ENCODE results near the gene CTNNA3.

Gene CTNNA3

DNA sequence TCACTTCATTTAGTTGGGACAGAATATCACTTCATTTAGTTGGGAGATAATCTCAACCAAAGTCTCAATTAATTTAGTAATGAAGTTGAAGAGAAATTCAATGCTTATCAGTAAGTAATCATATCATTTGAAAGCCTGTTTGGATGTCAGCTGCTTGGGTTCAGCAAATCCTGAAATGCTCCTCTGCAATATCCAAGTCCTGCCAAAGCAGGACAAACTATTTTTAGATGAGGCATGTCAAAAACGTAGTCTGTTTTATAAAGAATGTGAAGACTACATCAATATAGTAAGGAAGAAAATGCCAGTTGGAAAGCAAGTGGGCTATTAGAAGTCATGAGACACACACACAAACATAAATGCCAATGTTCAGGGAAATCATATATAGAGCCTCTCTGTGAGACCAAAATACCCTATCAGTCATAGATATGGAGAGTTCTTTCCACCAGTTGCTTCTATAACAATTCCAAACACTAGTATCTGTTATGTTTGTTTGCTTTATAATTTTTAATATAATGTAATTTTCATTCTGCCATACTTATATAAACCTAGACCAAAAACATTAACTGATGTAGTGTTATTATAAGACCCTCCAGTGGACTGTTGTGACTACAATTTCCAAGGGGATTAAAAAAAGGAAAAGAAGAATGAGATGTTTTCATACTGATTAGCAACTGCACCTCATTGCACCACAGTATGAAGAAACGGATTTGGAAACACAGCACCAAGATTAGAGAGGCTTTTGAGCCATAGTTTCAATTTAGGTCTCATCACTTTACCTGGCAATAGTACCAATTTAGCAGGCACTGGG, 609.5 kb downstream of the CTNNA3 start:
- no peaks in the 10 kb centered on the region for H3K4me1 ChIP-seq (ENCODE audit: control insufficient read depth, insufficient read depth, low read length)
- no peak overlapping the region for H3K4me2 ChIP-seq (ENCODE audit: low read length)
- H3K9me3 ChIP-seq (replicated peaks; ENCODE audit: low read length): no peaks in the 10 kb centered on the region
- no peaks in the 10 kb centered on the region for H3K36me3 ChIP-seq (ENCODE audit: insufficient read depth, low read length)
- H3K27me3 ChIP-seq (ENCODE audit: control insufficient read depth, insufficient read depth, low read length): no peaks in the 10 kb centered on the region
- no peak overlapping the region for H3K9ac ChIP-seq (ENCODE audit: low read depth, low read length)
- H3K4me3 ChIP-seq (ENCODE audit: low read length): no peak overlapping the region

GRCh38 chr10:67079126-67079525, 616.9 kb downstream of the CTNNA3 start:
- no peak overlapping the region for H3K4me2 ChIP-seq (ENCODE audit: low read length)
- no peak overlapping the region for H3K4me3 ChIP-seq (ENCODE audit: low read length)
- no peaks in the 10 kb centered on the region for H3K36me3 ChIP-seq (ENCODE audit: insufficient read depth, low read length)
- H3K27me3 ChIP-seq (ENCODE audit: control insufficient read depth, insufficient read depth, low read length): no peaks in the 10 kb centered on the region
- no peaks in the 10 kb centered on the region for H3K9me3 ChIP-seq (replicated peaks; ENCODE audit: low read length)
- no peaks in the 10 kb centered on the region for H3K4me1 ChIP-seq (ENCODE audit: control insufficient read depth, insufficient read depth, low read length)
- no peak overlapping the region for H3K9ac ChIP-seq (ENCODE audit: low read depth, low read length)

- Histone ChIP-seq H3K9ac (ENCODE audit: low read depth, low read length) (no peak overlapping the region), H3K36me3 (ENCODE audit: insufficient read depth, low read length) (no peaks in the 10 kb centered on the region), H3K4me3 (ENCODE audit: low read length) (no peak overlapping the region), H3K4me1 (ENCODE audit: control insufficient read depth, insufficient read depth, low read length) (no peaks in the 10 kb centered on the region), H3K4me2 (ENCODE audit: low read length) (no peak overlapping the region), H3K27me3 (ENCODE audit: control insufficient read depth, insufficient read depth, low read length) (no peaks in the 10 kb centered on the region), H3K9me3 (replicated peaks; ENCODE audit: low read length) (no peaks in the 10 kb centered on the region)
Observed at GRCh38 chr10:67077376-67077775, 618.6 kb downstream of the CTNNA3 start.

DNA sequence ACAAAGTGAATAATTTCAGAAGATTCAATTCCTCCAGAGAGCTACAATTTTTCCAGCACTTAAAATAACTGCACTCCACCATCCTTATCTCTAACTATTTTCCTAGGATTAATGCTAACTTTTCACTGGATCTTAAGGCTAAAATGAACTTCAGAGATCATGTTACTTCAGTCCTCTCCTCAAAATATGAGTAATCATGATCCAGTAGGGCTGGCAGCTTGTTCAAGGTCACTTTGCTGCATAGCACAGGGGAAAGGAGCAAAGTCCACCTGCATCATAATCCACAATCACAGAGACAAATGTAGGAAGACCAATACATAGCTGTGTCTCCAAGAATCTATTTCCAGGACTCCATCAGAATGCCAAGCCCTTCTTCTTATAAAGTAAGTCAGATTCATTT, 619.9 kb downstream of the CTNNA3 start:
- H3K4me2 ChIP-seq (ENCODE audit: low read length): no peak overlapping the region
- no peaks in the 10 kb centered on the region for H3K4me1 ChIP-seq (ENCODE audit: control insufficient read depth, insufficient read depth, low read length)
- no peak overlapping the region for H3K9ac ChIP-seq (ENCODE audit: low read depth, low read length)
- no peaks in the 10 kb centered on the region for H3K9me3 ChIP-seq (replicated peaks; ENCODE audit: low read length)
- no peaks in the 10 kb centered on the region for H3K36me3 ChIP-seq (ENCODE audit: insufficient read depth, low read length)
- H3K4me3 ChIP-seq (ENCODE audit: low read length): no peak overlapping the region
- no peaks in the 10 kb centered on the region for H3K27me3 ChIP-seq (ENCODE audit: control insufficient read depth, insufficient read depth, low read length)

- no peaks in the 10 kb centered on the region for H3K9me3 ChIP-seq (replicated peaks; ENCODE audit: low read length)
- no peak overlapping the region for H3K9ac ChIP-seq (ENCODE audit: low read depth, low read length)
- H3K27me3 ChIP-seq (ENCODE audit: control insufficient read depth, insufficient read depth, low read length): no peaks in the 10 kb centered on the region
- H3K4me3 ChIP-seq (ENCODE audit: low read length): no peak overlapping the region
- no peaks in the 10 kb centered on the region for H3K36me3 ChIP-seq (ENCODE audit: insufficient read depth, low read length)
- no peak overlapping the region for H3K4me2 ChIP-seq (ENCODE audit: low read length)
- H3K4me1 ChIP-seq (ENCODE audit: control insufficient read depth, insufficient read depth, low read length): no peaks in the 10 kb centered on the region
Observed at GRCh38 chr10:67075491-67075971, 620.5 kb downstream of the CTNNA3 start.

DNA sequence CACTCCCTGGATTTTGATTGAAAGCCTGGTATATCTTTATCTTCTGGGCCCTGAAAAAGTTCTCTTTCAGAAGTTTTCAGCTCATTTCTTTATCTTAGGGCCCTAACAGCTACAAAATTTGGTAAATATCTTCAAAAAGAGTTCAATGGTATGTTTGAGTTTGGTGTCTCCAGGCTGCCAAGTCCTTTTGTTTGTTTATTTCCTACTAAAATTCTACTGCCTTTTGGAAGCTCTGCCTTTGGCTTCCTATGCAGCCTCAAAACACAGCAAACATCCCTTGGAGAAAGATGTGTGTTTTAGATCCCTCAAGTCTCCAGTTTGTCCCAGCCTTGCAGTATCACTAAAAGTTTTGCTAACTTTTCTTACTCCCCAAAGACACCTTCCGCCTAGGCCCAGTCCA, 623.3 kb downstream of the CTNNA3 start:
- H3K9ac ChIP-seq (ENCODE audit: low read depth, low read length): no peak overlapping the region
- H3K27me3 ChIP-seq (ENCODE audit: control insufficient read depth, insufficient read depth, low read length): no peaks in the 10 kb centered on the region
- H3K36me3 ChIP-seq (ENCODE audit: insufficient read depth, low read length): no peaks in the 10 kb centered on the region
- no peak overlapping the region for H3K4me2 ChIP-seq (ENCODE audit: low read length)
- H3K4me3 ChIP-seq (ENCODE audit: low read length): no peak overlapping the region
- no peaks in the 10 kb centered on the region for H3K9me3 ChIP-seq (replicated peaks; ENCODE audit: low read length)
- no peaks in the 10 kb centered on the region for H3K4me1 ChIP-seq (ENCODE audit: control insufficient read depth, insufficient read depth, low read length)

DNA sequence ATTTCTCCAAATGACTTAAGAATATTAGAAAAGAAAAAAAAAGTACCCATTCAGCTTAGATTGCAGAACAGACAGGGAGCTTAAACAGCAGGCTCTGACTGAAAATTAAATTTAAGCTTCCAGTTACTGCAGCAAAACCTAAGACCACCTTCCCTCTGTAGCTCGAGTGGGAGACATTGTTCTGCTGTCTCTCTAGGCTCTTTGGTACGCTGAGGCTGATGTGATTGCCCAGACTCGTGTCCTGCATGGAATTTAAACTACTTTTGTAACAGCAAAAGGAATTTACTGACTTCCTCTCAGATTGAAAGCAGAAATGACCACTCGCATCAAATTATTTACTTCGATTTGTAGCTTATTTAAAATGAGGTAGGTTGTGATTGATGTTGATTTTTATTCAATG, 645.6 kb downstream of the CTNNA3 start:
- Histone ChIP-seq H3K36me3 (ENCODE audit: insufficient read depth, low read length) (no peaks in the 10 kb centered on the region), H3K9ac (ENCODE audit: low read depth, low read length) (no peak overlapping the region), H3K27me3 (ENCODE audit: control insufficient read depth, insufficient read depth, low read length) (no peaks in the 10 kb centered on the region), H3K4me3 (ENCODE audit: low read length) (no peak overlapping the region), H3K9me3 (replicated peaks; ENCODE audit: low read length) (no peaks in the 10 kb centered on the region), H3K4me1 (ENCODE audit: control insufficient read depth, insufficient read depth, low read length) (no peaks in the 10 kb centered on the region), H3K4me2 (ENCODE audit: low read length) (no peak overlapping the region)

DNA sequence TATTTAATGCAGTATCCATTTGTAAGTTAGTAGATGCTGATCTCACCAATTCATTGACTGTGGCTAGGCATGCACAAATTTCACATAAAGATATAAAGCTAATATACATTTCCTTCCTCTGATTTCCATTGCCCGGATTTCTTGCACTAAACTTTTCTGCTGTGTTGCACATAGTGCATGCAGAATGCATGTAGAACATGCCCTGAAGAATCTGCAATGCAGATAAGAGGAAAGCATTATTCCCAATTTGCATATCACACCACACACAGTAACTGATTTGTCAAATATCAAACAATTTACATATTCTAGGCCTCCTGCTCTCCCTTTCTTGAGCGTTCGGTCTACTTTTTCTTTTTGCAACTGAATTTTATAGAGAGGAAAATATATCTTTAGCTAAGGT, 646.0 kb downstream of the CTNNA3 start:
- Histone ChIP-seq H3K9ac (ENCODE audit: low read depth, low read length) (no peak overlapping the region), H3K4me3 (ENCODE audit: low read length) (no peak overlapping the region), H3K9me3 (replicated peaks; ENCODE audit: low read length) (no peaks in the 10 kb centered on the region), H3K27me3 (ENCODE audit: control insufficient read depth, insufficient read depth, low read length) (no peaks in the 10 kb centered on the region), H3K4me1 (ENCODE audit: control insufficient read depth, insufficient read depth, low read length) (no peaks in the 10 kb centered on the region), H3K4me2 (ENCODE audit: low read length) (no peak overlapping the region), H3K36me3 (ENCODE audit: insufficient read depth, low read length) (no peaks in the 10 kb centered on the region)

DNA sequence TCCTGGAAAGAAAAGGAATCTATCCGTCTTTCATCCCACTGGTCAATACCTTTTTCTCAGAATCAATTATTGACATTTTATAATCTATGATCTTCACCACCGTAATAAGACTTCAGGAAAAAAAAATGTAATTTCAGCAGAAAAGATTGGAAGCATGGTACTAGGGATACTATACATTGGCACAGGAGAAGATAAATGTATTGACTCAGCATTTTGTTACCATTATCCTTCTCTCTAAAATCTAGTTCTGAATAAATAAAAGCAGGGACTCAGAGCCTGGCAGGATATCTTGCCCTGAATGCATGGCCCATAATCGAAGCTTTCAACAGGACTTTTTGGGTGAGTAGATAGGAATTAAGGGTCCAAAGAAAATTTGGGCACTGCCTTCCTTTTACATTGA, 649.5 kb downstream of the CTNNA3 start:
- no peaks in the 10 kb centered on the region for H3K4me1 ChIP-seq (ENCODE audit: control insufficient read depth, insufficient read depth, low read length)
- H3K9me3 ChIP-seq (replicated peaks; ENCODE audit: low read length): no peaks in the 10 kb centered on the region
- no peaks in the 10 kb centered on the region for H3K27me3 ChIP-seq (ENCODE audit: control insufficient read depth, insufficient read depth, low read length)
- H3K36me3 ChIP-seq (ENCODE audit: insufficient read depth, low read length): no peaks in the 10 kb centered on the region
- no peak overlapping the region for H3K9ac ChIP-seq (ENCODE audit: low read depth, low read length)
- H3K4me2 ChIP-seq (ENCODE audit: low read length): no peak overlapping the region
- no peak overlapping the region for H3K4me3 ChIP-seq (ENCODE audit: low read length)

DNA sequence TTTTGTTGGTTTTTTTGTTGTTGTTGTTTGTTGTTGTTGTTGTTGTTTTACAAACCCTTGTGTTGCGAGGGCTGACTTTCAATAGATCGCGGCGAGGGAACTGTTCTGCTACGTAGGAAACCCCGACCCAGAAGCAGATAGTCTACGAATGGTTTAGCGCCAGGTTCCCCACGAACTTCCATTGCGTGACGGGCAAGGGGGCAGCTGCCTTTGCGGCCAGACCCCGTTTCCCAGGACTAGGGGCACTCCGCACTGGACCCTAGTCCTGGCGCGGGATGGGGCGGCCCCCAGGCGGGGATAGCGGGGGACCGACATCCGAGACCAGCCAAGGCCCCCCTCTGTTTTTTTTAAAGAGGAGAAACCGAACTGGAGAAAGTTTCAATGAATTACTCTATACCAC, 650.6 kb downstream of the CTNNA3 start:
- H3K36me3 ChIP-seq (ENCODE audit: insufficient read depth, low read length): no peaks in the 10 kb centered on the region
- no peaks in the 10 kb centered on the region for H3K27me3 ChIP-seq (ENCODE audit: control insufficient read depth, insufficient read depth, low read length)
- H3K9ac ChIP-seq (ENCODE audit: low read depth, low read length): no peak overlapping the region
- H3K9me3 ChIP-seq (replicated peaks; ENCODE audit: low read length): no peaks in the 10 kb centered on the region
- H3K4me1 ChIP-seq (ENCODE audit: control insufficient read depth, insufficient read depth, low read length): no peaks in the 10 kb centered on the region
- no peak overlapping the region for H3K4me3 ChIP-seq (ENCODE audit: low read length)
- H3K4me2 ChIP-seq (ENCODE audit: low read length): no peak overlapping the region

DNA sequence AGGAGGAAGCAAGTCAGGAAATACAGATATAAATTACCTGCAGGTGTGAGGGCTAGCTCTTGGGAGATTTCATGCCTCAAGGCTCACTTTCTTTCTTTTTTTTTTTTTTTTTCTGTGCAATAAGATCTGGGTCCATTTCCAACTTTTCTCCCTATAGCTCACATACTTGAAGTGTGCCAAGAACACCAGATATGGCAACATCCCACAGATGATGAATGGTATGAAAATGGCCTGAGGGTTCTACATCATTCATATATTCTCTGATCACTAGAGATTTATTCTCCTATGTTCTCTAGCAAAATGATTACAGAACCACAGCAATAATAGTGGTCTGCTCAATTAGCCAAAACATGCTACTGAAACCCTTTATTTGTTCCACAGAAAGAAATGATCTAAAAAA, 653.0 kb downstream of the CTNNA3 start:
- H3K9me3 ChIP-seq (replicated peaks; ENCODE audit: low read length): no peaks in the 10 kb centered on the region
- H3K4me1 ChIP-seq (ENCODE audit: control insufficient read depth, insufficient read depth, low read length): no peaks in the 10 kb centered on the region
- no peaks in the 10 kb centered on the region for H3K27me3 ChIP-seq (ENCODE audit: control insufficient read depth, insufficient read depth, low read length)
- H3K4me3 ChIP-seq (ENCODE audit: low read length): no peak overlapping the region
- no peaks in the 10 kb centered on the region for H3K36me3 ChIP-seq (ENCODE audit: insufficient read depth, low read length)
- no peak overlapping the region for H3K4me2 ChIP-seq (ENCODE audit: low read length)
- H3K9ac ChIP-seq (ENCODE audit: low read depth, low read length): no peak overlapping the region

- Histone ChIP-seq H3K4me1 (ENCODE audit: control insufficient read depth, insufficient read depth, low read length) (no peaks in the 10 kb centered on the region), H3K36me3 (ENCODE audit: insufficient read depth, low read length) (no peaks in the 10 kb centered on the region), H3K4me2 (ENCODE audit: low read length) (no peak overlapping the region), H3K9me3 (replicated peaks; ENCODE audit: low read length) (no peaks in the 10 kb centered on the region), H3K27me3 (ENCODE audit: control insufficient read depth, insufficient read depth, low read length) (no peaks in the 10 kb centered on the region), H3K9ac (ENCODE audit: low read depth, low read length) (no peak overlapping the region), H3K4me3 (ENCODE audit: low read length) (no peak overlapping the region)
Observed at GRCh38 chr10:67036808-67037207, 659.2 kb downstream of the CTNNA3 start.

Measured in skeletal muscle satellite cell (primary cell).